ENCODE results near the gene EFHC1. TPM values are rescaled to one million over a fixed set of nuclear protein-coding genes. Genes with fewer than 3 reads are reported as not detected.
"Not testable (repeated sequence)": the region's sequence is repeated elsewhere in the genome, so short reads cannot be mapped to it uniquely, and the experiment has no call there.

The EFHC1 gene
- total RNA-seq, 1 experiment from 2014 or later: 11.5 TPM

DNA sequence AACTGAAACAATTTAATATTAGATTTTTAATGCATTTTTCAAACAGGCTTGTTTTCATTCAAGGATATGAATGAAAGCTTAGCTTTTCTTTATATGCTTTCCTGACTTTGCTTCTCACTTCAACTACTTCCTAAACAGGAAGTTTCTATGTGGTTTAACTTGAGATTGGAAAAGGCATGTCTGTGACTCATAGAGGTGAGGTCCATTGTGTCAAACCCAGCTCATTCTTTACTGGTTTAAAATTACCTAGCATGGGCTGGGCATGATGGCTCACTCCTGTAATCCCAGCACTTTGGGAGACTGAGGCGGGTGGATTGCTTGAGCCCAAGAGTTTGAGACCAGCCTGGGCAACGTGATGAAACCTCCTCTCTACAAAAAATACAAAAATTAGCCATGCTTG lies 34.4 kb downstream of the EFHC1 start:
- DNase-seq: no peak
- Histone ChIP-seq H3K36me3 (replicated peaks; ENCODE audit: control insufficient read depth, insufficient read depth, low read length) (no peaks in the 10 kb centered on the region), H3K4me3 (ENCODE audit: insufficient read depth, low read depth, low read length) (no peak overlapping the region), H3K27me3 (ENCODE audit: control insufficient read depth, insufficient read depth, low read length) (no peaks in the 10 kb centered on the region)

DNA sequence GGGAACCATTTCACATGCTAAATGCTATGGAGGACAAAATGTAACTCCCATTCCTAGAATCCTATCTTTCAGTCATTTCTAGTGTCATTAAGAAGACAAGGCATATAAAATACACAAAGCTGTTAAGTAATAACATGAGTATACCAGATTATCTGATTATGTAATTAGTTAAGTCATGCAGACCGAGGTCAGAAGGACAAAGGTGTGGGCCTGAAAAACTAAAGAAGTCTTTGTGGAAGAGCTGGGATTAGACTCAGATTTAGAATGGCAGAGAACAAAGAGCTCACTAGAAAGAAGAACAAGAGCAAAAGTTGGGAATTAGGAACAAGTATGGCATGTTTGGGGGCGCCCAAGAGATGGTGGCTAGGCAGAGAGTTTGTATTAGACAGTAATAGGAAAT lies 37.0 kb downstream of the EFHC1 start:
- no peak for DNase-seq
- H3K4me3 ChIP-seq (ENCODE audit: insufficient read depth, low read depth, low read length): no peak overlapping the region
- no peaks in the 10 kb centered on the region for H3K36me3 ChIP-seq (replicated peaks; ENCODE audit: control insufficient read depth, insufficient read depth, low read length)
- H3K27me3 ChIP-seq (ENCODE audit: control insufficient read depth, insufficient read depth, low read length): no peaks in the 10 kb centered on the region

DNA sequence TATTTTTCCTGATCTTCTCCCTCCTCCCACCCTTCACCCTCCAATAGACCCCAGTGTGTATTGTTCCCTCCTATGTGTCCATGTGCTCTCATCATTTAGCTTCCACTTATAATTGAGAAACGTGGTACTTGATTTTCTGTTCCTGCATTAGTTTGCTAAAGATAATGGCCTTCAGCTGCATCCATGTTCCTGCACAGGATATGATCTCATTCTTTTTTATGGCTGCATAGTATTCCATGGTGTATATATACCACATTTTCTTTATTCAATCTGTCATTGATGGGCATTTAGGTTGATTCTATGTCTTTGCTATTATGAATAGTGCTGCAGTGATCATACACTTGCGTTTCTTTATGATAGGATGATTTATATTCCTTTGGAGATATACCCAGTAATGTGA lies 41.1 kb downstream of the EFHC1 start:
- not testable (repeated sequence) for DNase-seq; H3K4me3 ChIP-seq (ENCODE audit: insufficient read depth, low read depth, low read length); H3K27me3 ChIP-seq (ENCODE audit: control insufficient read depth, insufficient read depth, low read length); H3K36me3 ChIP-seq (replicated peaks; ENCODE audit: control insufficient read depth, insufficient read depth, low read length)

DNA sequence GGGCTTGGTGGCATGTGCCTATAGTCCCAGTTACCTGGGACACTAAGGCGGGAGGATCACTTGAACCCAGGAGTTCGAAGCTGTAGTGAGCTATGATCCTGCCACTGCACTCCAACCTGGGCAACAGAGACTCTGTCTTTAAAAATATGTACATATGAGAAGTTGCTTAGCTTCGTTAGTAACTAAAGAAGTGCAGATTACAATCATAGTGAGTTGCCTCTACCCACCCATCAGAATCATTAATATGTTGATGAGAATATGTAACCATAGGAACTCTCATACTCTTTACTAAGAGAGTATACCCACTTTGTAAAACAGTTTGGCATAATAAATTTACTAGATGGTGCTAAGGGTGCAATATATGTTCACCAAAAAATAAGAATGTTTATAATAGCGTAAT lies 54.0 kb downstream of the EFHC1 start:
- Histone ChIP-seq H3K4me3 (ENCODE audit: insufficient read depth, low read depth, low read length) (no peak overlapping the region), H3K27me3 (ENCODE audit: control insufficient read depth, insufficient read depth, low read length) (no peaks in the 10 kb centered on the region), H3K36me3 (replicated peaks; ENCODE audit: control insufficient read depth, insufficient read depth, low read length) (no peaks in the 10 kb centered on the region)
- no peak for DNase-seq

DNA sequence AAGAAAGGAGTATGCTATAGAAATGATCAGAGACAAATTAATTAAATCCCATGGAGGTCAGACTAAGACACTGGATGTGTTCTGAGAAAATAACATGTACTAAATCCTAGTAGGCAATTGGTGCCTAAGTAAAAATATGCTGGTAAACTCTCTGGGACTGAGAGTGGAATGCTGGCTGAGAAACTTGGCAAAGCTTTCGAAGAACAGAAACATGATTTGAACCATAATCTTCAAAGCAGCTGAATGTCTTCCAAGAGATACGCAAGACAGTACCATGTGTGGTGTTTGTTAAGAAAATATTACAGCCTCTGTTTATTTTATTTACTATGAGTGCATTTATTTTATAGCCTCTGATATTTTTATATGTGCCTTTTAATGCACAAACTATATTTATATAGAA lies 55.2 kb downstream of the EFHC1 start:
- Histone ChIP-seq H3K4me3 (ENCODE audit: insufficient read depth, low read depth, low read length) (no peak overlapping the region), H3K27me3 (ENCODE audit: control insufficient read depth, insufficient read depth, low read length) (no peaks in the 10 kb centered on the region), H3K36me3 (replicated peaks; ENCODE audit: control insufficient read depth, insufficient read depth, low read length) (no peaks in the 10 kb centered on the region)
- DNase-seq: no peak

DNA sequence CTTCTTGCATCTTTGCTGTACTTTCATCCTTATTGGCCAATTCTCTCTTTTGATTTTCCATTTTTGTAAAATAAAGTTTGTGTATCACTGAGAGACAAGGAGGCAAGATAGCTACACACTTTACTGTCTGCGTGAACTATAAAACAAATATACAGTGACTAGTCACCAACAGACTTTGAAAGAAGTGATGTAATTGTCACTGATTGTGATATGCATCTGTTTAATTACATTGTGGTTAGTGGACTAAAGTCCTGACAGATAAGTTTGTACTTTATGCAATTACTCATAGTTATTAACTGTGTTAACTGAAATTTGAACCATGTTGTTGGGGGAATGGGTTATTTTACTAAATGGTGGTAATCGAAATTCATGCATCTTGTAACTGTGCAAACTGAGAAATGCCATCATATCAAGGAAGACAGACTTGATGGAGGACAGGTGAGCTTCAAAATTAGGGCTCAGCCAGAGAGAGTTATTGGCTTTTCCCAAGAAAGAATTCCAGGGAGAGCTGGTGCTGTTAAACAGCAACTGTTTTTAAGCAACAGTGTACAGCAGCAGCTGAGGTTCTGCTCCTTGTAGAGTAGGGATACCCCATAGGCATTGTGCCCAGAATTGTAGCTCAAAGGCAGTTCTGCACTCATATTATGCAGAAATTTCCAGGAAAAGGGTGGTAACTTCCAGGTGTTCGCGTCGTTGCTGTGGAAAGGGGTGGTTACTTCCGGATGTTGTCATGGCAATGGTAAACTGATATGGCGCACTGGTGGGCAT lies 62.9 kb downstream of the EFHC1 start:
- no peak for DNase-seq
- no peaks in the 10 kb centered on the region for H3K27me3 ChIP-seq (ENCODE audit: control insufficient read depth, insufficient read depth, low read length)
- no peaks in the 10 kb centered on the region for H3K36me3 ChIP-seq (replicated peaks; ENCODE audit: control insufficient read depth, insufficient read depth, low read length)
- no peak overlapping the region for H3K4me3 ChIP-seq (ENCODE audit: insufficient read depth, low read depth, low read length)

DNA sequence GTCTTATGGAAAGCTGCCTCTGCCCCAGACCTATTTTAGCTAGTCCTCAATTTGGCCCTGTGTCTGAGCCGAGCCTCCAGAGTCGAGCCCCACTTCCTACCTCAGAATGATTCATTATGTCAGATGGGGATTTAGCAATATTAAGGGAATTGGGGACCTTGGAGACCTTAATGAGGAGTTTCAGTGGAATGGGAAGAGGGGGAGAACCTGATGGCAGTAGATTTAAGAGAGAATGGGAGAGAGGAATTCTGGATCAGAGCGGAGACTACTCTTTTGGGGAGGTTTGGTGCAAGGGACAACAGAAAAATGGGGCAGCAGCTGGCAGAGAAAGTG lies 63.5 kb downstream of the EFHC1 start:
- no peak for DNase-seq
- Histone ChIP-seq H3K27me3 (ENCODE audit: control insufficient read depth, insufficient read depth, low read length) (no peaks in the 10 kb centered on the region), H3K4me3 (ENCODE audit: insufficient read depth, low read depth, low read length) (no peak overlapping the region), H3K36me3 (replicated peaks; ENCODE audit: control insufficient read depth, insufficient read depth, low read length) (no peaks in the 10 kb centered on the region)

DNA sequence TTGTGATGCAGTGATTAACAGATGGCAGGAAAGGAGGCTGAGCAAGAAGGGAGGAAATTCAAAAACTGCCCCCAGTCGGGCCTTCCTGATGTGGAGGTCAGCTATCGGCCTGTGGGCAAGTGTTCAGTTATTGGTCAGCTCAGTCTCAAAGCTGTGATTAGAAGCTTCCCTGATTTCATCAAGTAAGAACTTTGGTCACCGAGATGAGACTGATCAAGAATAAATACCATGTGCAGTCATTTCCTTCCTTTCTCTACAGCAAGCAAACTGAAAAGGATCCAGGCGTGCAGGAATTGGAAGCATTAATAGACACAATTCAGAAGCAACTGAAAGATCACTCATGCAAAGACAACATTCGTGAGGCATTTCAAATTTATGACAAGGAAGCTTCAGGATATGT lies 69.7 kb downstream of the EFHC1 start:
- no peak for DNase-seq
- no peak overlapping the region for H3K4me3 ChIP-seq (ENCODE audit: insufficient read depth, low read depth, low read length)
- H3K36me3 ChIP-seq (replicated peaks; ENCODE audit: control insufficient read depth, insufficient read depth, low read length): no peaks in the 10 kb centered on the region
- H3K27me3 ChIP-seq (ENCODE audit: control insufficient read depth, insufficient read depth, low read length): no peaks in the 10 kb centered on the region

DNA sequence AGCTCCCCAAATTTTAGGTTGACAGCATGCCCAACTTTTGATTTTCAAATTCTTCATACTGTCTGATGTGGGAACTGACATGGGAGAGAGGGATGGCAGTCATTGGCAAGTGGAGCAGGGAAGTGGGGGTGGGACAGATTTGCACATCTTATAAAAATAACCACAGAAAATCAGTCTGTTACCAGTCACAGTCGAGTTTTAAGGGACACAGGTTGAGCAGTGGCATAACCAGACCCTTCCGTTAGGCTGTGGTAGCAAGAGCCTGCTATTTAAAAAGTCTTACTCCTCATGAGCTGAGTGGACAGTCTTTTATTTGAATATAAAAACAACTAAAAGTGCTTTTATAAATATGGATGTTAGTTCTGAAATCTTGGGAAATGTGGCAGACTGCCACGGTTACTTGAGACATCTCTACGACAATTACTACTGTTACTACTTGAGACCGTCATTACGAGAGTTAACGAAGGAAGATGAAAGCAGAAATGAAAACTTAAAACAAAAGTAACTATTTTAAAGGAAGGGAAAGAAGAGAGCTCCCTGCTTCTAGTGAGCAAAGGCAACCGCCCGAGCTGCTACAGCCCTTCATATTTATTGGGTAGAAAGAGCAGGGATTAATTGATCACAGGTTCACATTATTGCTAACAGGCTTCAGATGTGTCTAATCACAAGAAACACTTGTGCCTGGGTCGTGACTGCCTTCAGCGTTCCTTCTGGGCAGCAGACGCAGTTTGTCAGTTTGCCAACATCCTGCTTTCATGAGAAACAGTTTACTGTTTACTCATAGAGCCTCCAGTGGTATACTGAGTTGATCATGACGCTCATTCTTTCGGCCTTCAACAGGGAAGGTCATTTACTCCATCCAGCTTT lies 71.3 kb downstream of the EFHC1 start:
- no peaks in the 10 kb centered on the region for H3K36me3 ChIP-seq (replicated peaks; ENCODE audit: control insufficient read depth, insufficient read depth, low read length)
- H3K4me3 ChIP-seq (ENCODE audit: insufficient read depth, low read depth, low read length): no peak overlapping the region
- H3K27me3 ChIP-seq (ENCODE audit: control insufficient read depth, insufficient read depth, low read length): no peaks in the 10 kb centered on the region
- DNase-seq: no peak

DNA sequence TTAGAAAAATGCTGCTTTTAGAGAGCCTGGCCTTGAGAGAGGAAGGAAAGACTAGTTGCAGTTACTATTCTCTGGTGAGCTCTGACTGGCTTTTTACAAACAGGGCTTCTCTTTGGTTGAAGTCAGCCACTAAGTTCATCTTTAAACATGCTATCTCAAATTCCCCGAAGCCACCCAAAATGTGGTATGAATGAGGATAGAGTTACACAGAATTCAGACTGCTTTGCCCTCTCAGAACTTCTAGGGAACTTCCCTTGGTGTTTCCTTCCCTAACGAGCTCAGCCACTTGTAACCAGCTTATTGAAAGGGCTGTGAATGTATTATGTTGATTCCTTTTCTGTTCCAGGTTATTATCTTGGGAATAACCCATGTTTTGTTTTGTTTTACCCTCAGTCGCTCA lies 73.5 kb downstream of the EFHC1 start:
- Histone ChIP-seq H3K4me3 (ENCODE audit: insufficient read depth, low read depth, low read length) (no peak overlapping the region), H3K27me3 (ENCODE audit: control insufficient read depth, insufficient read depth, low read length) (no peaks in the 10 kb centered on the region), H3K36me3 (replicated peaks; ENCODE audit: control insufficient read depth, insufficient read depth, low read length) (no peaks in the 10 kb centered on the region)
- DNase-seq: no peak

DNA sequence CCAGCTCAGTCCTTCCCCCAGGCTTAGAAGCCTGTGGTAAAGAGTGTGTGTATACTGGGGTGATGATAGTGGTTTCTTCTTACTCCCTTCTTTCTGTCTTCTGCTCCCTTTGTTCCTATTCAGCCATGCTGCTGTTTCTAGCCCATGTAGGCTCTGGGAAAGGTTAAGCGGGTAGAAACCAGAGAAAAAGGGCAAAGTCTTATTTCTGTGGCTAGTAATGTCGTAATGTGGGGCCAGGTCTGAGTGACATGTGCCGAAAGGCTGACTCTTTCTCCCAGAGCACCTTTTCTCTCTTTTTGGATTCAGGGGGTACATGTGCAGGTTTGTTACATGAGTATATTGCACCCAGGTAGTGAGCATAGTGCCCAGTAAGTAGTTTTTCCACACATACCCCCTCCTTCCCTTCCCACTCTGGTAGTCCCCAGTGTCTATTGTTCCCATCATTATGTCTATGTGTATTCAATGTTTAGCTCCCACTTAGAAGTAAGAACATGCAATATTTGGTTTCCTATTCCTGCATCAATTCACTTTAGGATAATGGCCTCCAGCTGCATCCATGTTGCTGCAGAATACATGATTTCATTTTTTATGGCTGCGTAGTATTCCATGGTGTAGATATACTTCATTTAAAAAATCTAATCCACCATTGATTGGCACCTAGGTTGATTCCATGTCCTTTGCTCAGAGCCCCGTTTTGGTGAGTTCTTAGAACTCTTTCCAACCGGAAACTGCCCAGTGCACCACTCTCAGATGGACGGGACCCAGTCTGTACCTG lies 74.3 kb downstream of the EFHC1 start:
- H3K4me3 ChIP-seq (ENCODE audit: insufficient read depth, low read depth, low read length): no peak overlapping the region
- H3K27me3 ChIP-seq (ENCODE audit: control insufficient read depth, insufficient read depth, low read length): no peaks in the 10 kb centered on the region
- no peaks in the 10 kb centered on the region for H3K36me3 ChIP-seq (replicated peaks; ENCODE audit: control insufficient read depth, insufficient read depth, low read length)
- no peak for DNase-seq

DNA sequence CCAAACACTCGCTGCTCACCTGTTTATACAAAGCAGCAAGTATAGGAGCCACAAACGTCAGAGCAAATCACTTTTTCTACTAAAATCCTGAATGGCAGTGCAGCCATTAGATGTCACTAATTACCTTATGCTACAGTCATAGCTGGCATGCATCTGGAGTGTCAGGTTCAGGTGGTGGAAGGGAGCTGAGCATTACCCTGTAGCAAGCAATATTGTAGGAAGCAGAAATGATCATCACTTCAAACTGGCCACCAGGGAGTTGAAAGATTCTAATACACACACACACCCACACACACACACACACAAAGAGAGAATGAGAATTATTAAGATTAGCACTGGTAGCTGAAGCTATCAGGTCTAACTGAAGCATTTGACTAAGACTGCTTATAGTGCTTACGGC lies 75.8 kb downstream of the EFHC1 start:
- Histone ChIP-seq H3K4me3 (ENCODE audit: insufficient read depth, low read depth, low read length) (no peak overlapping the region), H3K27me3 (ENCODE audit: control insufficient read depth, insufficient read depth, low read length) (no peaks in the 10 kb centered on the region), H3K36me3 (replicated peaks; ENCODE audit: control insufficient read depth, insufficient read depth, low read length) (no peaks in the 10 kb centered on the region)
- no peak for DNase-seq

DNA sequence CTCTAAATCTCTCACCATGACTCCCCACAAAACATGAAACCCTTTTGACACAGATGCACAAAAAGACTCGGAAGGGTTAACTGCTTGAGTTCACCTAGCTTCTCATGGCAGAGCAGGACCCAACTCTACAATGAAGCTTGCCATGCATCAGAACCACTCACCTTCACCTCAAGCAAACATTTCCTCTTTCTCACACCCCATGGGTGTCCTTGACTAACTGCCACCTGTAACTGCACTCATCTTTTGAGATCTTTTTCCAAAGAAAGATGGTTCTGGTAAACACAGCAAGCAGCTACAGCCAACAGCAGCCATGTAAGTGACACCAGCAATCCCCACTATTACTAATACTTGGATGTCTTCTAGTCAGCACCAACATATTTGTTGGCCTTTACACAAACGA lies 76.5 kb downstream of the EFHC1 start:
- Histone ChIP-seq H3K36me3 (replicated peaks; ENCODE audit: control insufficient read depth, insufficient read depth, low read length) (no peaks in the 10 kb centered on the region), H3K27me3 (ENCODE audit: control insufficient read depth, insufficient read depth, low read length) (no peaks in the 10 kb centered on the region), H3K4me3 (ENCODE audit: insufficient read depth, low read depth, low read length) (no peak overlapping the region)
- no peak for DNase-seq

DNA sequence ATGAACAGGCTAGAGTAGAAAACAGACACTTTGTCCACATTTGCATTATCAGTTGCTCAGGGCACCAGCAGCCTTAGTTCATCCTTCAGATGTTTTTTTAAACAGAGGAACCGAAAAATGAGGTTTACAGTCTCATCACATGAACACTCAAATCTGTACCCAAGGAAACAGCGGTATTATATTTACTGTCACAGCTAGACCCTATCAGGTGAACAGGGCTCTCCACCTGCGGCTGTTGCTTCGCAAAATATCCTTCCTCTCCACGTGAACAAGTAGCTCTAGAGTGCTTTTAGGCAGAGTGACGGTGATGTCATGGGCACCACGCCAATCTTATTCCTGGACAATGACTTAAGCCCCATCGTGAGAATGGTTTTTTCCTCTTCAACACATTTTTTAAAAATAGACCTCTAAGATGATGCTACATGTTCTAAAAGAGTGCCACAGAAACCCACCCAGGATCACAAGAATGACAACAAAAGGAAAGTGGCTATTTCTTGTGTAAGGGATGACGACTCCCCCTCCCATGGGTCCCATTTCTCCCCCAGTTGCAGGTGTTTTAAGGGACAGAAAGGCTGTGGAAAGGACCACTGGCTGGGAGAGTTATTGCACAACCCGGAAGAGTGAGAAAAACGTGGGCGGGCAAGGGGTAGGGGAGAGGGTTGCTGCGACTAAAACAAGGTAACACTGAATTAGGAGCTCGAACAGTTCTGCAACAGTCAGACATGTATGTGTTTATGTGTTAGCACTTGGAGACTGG lies 77.7 kb downstream of the EFHC1 start:
- H3K36me3 ChIP-seq (replicated peaks; ENCODE audit: control insufficient read depth, insufficient read depth, low read length): no peaks in the 10 kb centered on the region
- DNase-seq: no peak
- no peaks in the 10 kb centered on the region for H3K27me3 ChIP-seq (ENCODE audit: control insufficient read depth, insufficient read depth, low read length)
- H3K4me3 ChIP-seq (ENCODE audit: insufficient read depth, low read depth, low read length): no peak overlapping the region
